ENCODE results near the gene AP3B1. TPM values are rescaled to one million over a fixed set of nuclear protein-coding genes. Genes with fewer than 3 reads are reported as not detected.

The AP3B1 gene
- total RNA-seq, 2 experiments from 2014 or later = 32.5 to 39.5 TPM

DNA sequence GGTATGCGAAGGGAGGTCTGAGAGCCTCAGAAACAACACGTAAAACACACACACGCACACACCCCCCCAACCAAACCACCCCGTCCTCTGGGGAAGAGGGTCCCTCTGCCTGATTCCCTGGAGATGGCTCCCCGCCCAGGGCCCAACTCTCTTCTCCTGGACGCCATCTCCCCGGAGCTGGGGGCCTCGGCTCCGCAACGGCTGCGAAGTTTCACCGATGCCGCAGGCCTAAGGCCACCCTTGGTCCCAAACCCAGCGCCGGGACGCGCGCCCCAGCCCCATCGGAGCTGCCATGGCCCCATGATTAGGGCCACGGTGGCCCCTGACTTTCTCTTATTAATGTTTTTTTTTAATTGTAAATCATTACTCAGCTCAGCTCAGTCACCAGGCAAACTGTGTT lies 337.0 kb downstream of the AP3B1 start:
- no peak for TF ChIP-seq CTCF (conservative IDR thresholded peaks at IDR 0.05; ENCODE audit: low read length)
- no peak for TF ChIP-seq EZH2phosphoT487 (IDR thresholded peaks at IDR 0.05; ENCODE audit: borderline replicate concordance, low read depth, low read length)
- Histone ChIP-seq H3K4me1 (ENCODE audit: insufficient read depth, low read length, poor library complexity, severe bottlenecking) (no peaks in the 10 kb centered on the region), H3K4me2 (ENCODE audit: low read length) (no peak overlapping the region), H3K79me2 (ENCODE audit: insufficient read depth, low read depth, low read length) (no peaks in the 10 kb centered on the region), H3K4me3 (ENCODE audit: low read depth, low read length, poor library complexity, severe bottlenecking) (no peak overlapping the region), H3K9me2 (ENCODE audit: insufficient read depth, low read length) (no peaks in the 10 kb centered on the region), H2AFZ (ENCODE audit: low read length) (no peak overlapping the region), H3K27ac (ENCODE audit: low read depth, low read length, poor library complexity, severe bottlenecking) (no peak overlapping the region), H3K9me3 (ENCODE audit: low read length) (no peaks in the 10 kb centered on the region), H4K20me1 (ENCODE audit: insufficient read depth, low read length) (no peaks in the 10 kb centered on the region), H3K36me3 (ENCODE audit: insufficient read depth, low read length) (no peaks in the 10 kb centered on the region)
- no TSS peak for BruUV-seq (replicated peaks)
- POLR2A ChIA-PET = interaction anchor here (1.2 kb wide), 1 partner anchor 12 kb away, joined by 4 read pairs; no protein-coding TSS in a partner anchor
- no peak for DNase-seq (ENCODE audit: low spot score)
- CTCF ChIA-PET (ENCODE audit: unreplicated experiment) = no interaction called here
- intact Hi-C loops (cut with micrococcal nuclease; ENCODE audit: unreplicated experiment) = no loop called here

DNA sequence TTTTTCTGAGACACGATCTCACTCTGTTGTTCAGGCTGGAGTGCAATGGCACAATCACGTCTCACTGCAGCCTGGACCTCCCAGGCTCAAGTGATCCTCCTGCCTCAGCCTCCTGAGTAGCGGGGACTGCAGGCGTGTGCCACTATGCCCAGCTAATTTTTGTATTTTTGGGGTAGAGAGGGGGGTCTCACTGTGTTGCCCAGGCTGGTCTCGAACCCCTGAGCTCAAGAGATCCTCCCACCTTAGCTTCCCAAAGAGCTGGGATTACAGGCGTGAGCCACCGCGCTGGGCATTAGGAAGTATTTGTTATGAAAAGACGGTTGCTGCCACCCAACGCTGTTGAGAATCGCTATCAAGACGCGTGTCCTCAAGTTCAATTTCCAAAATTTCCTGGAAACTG lies 337.4 kb downstream of the AP3B1 start:
- no peak overlapping the region for H3K4me2 ChIP-seq (ENCODE audit: low read length)
- TF ChIP-seq CTCF (conservative IDR thresholded peaks at IDR 0.05; ENCODE audit: low read length) (no peak), EZH2phosphoT487 (IDR thresholded peaks at IDR 0.05; ENCODE audit: borderline replicate concordance, low read depth, low read length) (no peak)
- POLR2A ChIA-PET = interaction anchor here (1.2 kb wide), 1 partner anchor 11 kb away, joined by 4 read pairs; no protein-coding TSS in a partner anchor

DNA sequence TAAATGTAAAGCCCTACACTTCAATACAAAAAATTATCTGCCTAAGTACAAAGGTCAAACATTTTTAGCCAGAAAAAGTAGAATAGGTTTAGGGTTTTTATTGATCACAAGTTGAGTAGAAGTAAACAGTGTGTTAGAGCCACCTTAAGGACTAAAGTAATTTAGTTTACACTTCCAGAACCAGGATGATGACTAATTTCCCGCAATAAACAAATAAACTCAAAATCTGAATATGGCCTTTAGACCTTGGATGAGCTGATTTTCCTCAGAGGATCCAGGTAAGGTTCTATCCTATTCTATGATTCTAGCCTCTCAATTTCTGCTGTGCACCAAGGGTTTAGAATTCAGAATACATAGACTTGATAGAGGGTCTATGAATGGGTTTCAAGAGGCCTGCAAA lies 338.9 kb downstream of the AP3B1 start:
- H3K4me3 ChIP-seq (ENCODE audit: low read depth, low read length, poor library complexity, severe bottlenecking) = no peak overlapping the region
- no peaks in the 10 kb centered on the region for H3K4me1 ChIP-seq (ENCODE audit: insufficient read depth, low read length, poor library complexity, severe bottlenecking)
- no peak overlapping the region for H2AFZ ChIP-seq (ENCODE audit: low read length)
- no peak for TF ChIP-seq EZH2phosphoT487 (IDR thresholded peaks at IDR 0.05; ENCODE audit: borderline replicate concordance, low read depth, low read length)
- TF ChIP-seq CTCF (conservative IDR thresholded peaks at IDR 0.05; ENCODE audit: low read length) = no peak
- H3K36me3 ChIP-seq (ENCODE audit: insufficient read depth, low read length) = no peaks in the 10 kb centered on the region
- no TSS peak for BruUV-seq (replicated peaks)
- POLR2A ChIA-PET = interaction anchor here (1.0 kb wide), 1 partner anchor 15 kb away, joined by 3 read pairs; no protein-coding TSS in a partner anchor
- intact Hi-C loops (cut with micrococcal nuclease; ENCODE audit: unreplicated experiment) = no loop called here
- no peaks in the 10 kb centered on the region for H3K9me2 ChIP-seq (ENCODE audit: insufficient read depth, low read length)
- H3K4me2 ChIP-seq (ENCODE audit: low read length) = no peak overlapping the region
- H4K20me1 ChIP-seq (ENCODE audit: insufficient read depth, low read length) = no peaks in the 10 kb centered on the region
- DNase-seq (ENCODE audit: low spot score) = no peak
- CTCF ChIA-PET (ENCODE audit: unreplicated experiment) = no interaction called here
- H3K27ac ChIP-seq (ENCODE audit: low read depth, low read length, poor library complexity, severe bottlenecking) = no peak overlapping the region
- no peaks in the 10 kb centered on the region for H3K9me3 ChIP-seq (ENCODE audit: low read length)
- H3K79me2 ChIP-seq (ENCODE audit: insufficient read depth, low read depth, low read length) = no peaks in the 10 kb centered on the region

More for the DNA sequence above, 337.4 kb downstream of the AP3B1 start:
- Histone ChIP-seq H3K4me3 (ENCODE audit: low read depth, low read length, poor library complexity, severe bottlenecking) (no peak overlapping the region), H3K79me2 (ENCODE audit: insufficient read depth, low read depth, low read length) (no peaks in the 10 kb centered on the region), H4K20me1 (ENCODE audit: insufficient read depth, low read length) (no peaks in the 10 kb centered on the region), H3K27ac (ENCODE audit: low read depth, low read length, poor library complexity, severe bottlenecking) (no peak overlapping the region), H3K9me2 (ENCODE audit: insufficient read depth, low read length) (no peaks in the 10 kb centered on the region), H3K36me3 (ENCODE audit: insufficient read depth, low read length) (no peaks in the 10 kb centered on the region), H2AFZ (ENCODE audit: low read length) (no peak overlapping the region), H3K4me1 (ENCODE audit: insufficient read depth, low read length, poor library complexity, severe bottlenecking) (no peaks in the 10 kb centered on the region), H3K9me3 (ENCODE audit: low read length) (no peaks in the 10 kb centered on the region)
- DNase-seq (ENCODE audit: low spot score) = no peak
- BruUV-seq (replicated peaks) = no TSS peak
- intact Hi-C loops (cut with micrococcal nuclease; ENCODE audit: unreplicated experiment) = no loop called here
- CTCF ChIA-PET (ENCODE audit: unreplicated experiment) = no interaction called here

Measured in OCI-LY7 (cell line).